IMR-90 (cell line): ENCODE data around the gene TANK. TPM values are rescaled to one million over a fixed set of nuclear protein-coding genes. Genes with fewer than 3 reads are reported as not detected.

Experiments used
- ATAC-seq: fragments of 200-7000 bp; cut with Tn5 transposase; 2 replicates; pipeline ENCODE4 v1.9.1; 2020; ENCODE audit warnings: low read depth, mild to moderate bottlenecking, moderate library complexity
- BruUV-seq: library from RNA; stranded (reverse); fragments of 400-500 nt; replicated peaks from 2 replicates; lab custom pipeline; 2021; lab: Mats Ljungman, UMichigan
- CTCF ChIA-PET: fragments of 300-600 bp; formaldehyde crosslinking; extraction: SDS; loops from one replicate; lab custom pipeline; 2021; ENCODE audit warnings: antibody characterized with exemption; lab: Yijun Ruan, JAX
- POLR2A ChIA-PET: fragments of 300-600 bp; sonication (Branson Sonifier 250); formaldehyde crosslinking; loops from one replicate; lab custom pipeline; 2022; ENCODE audit warnings: antibody characterized with exemption; ENCODE audit not compliant: unreplicated experiment; lab: Charles Lee
- DNase-seq: peaks from one replicate; pipeline ENCODE4 v3.0.0; 2013
- H2AFZ ChIP-seq: replicated peaks from 2 replicates; pipeline ENCODE3; 2013; ENCODE audit warnings: low read length, mild to moderate bottlenecking; ENCODE audit not compliant: poor library complexity
- H2AK5ac ChIP-seq: 2 replicates; pipeline ENCODE4 v1.6.1; 2013; ENCODE audit warnings: low read depth, low read length, inconsistent platforms
- H2AK9ac ChIP-seq: replicated peaks from 2 replicates; pipeline ENCODE3; 2013; ENCODE audit warnings: mild to moderate bottlenecking, low read depth, low read length, moderate library complexity; ENCODE audit not compliant: poor library complexity
- H2BK120ac ChIP-seq: 2 replicates; pipeline ENCODE4 v1.6.1; 2013; ENCODE audit warnings: low read depth, low read length, inconsistent platforms
- H2BK15ac ChIP-seq: 3 replicates; pipeline ENCODE4 v1.6.1; 2013; ENCODE audit warnings: low read depth, low read length, inconsistent platforms
- H2BK20ac ChIP-seq: 2 replicates; pipeline ENCODE4 v1.6.1; 2013; ENCODE audit warnings: low read depth, mild to moderate bottlenecking, inconsistent platforms, low read length, moderate library complexity
- H2BK5ac ChIP-seq: 2 replicates; pipeline ENCODE4 v1.6.1; 2013; ENCODE audit warnings: mild to moderate bottlenecking, low read depth, low read length, inconsistent platforms; ENCODE audit not compliant: poor library complexity, severe bottlenecking
- H3K14ac ChIP-seq: replicated peaks from 2 replicates; pipeline ENCODE4 v1.6.1; 2013; ENCODE audit warnings: low read depth, low read length, inconsistent platforms
- H3K18ac ChIP-seq: 2 replicates; pipeline ENCODE4 v1.6.1; 2013; ENCODE audit warnings: low read depth, low read length, control low read depth
- H3K23ac ChIP-seq: 2 replicates; pipeline ENCODE4 v1.6.1; 2013; ENCODE audit warnings: low read depth, low read length, inconsistent platforms
- H3K27ac ChIP-seq: 2 replicates; pipeline ENCODE4 v1.5.1; 2013; ENCODE audit warnings: mild to moderate bottlenecking, control low read depth, low read length; ENCODE audit not compliant: insufficient read depth
- H3K27me3 ChIP-seq: 2 replicates; pipeline ENCODE4 v1.6.1; 2013; ENCODE audit warnings: low read length; ENCODE audit not compliant: control insufficient read depth, insufficient read depth
- H3K36me3 ChIP-seq: 2 replicates; pipeline ENCODE4 v1.6.1; 2013; ENCODE audit warnings: low read length, mixed read lengths; ENCODE audit not compliant: control insufficient read depth, insufficient read depth
- H3K4ac ChIP-seq: 2 replicates; pipeline ENCODE4 v1.6.1; 2013; ENCODE audit warnings: low read depth, low read length, inconsistent platforms
- H3K4me1 ChIP-seq: 2 replicates; pipeline ENCODE4 v1.6.1; 2013; ENCODE audit warnings: low read length, mixed read lengths; ENCODE audit not compliant: control insufficient read depth, insufficient read depth
- H3K4me2 ChIP-seq: 2 replicates; pipeline ENCODE4 v1.6.1; 2013; ENCODE audit warnings: low read depth, mild to moderate bottlenecking, control low read depth, low read length, moderate library complexity
- H3K4me3 ChIP-seq: 2 replicates; pipeline ENCODE4 v1.5.1; 2013; ENCODE audit warnings: low read depth, mild to moderate bottlenecking, control low read depth, low read length, moderate library complexity; ENCODE audit not compliant: insufficient read depth
- H3K56ac ChIP-seq: 2 replicates; pipeline ENCODE4 v1.6.1; 2013; ENCODE audit warnings: low read length, inconsistent platforms; ENCODE audit not compliant: insufficient read depth; ENCODE audit errors: extremely low read depth
- H3K79me1 ChIP-seq, 2 experiments: 2 replicates each; pipeline ENCODE4 v1.6.1; 2013; ENCODE audit warnings: low read length in 2 of 2, inconsistent platforms in 1 of 2, low read depth in 1 of 2
- H3K9ac ChIP-seq: 2 replicates; pipeline ENCODE4 v1.6.1; 2013; ENCODE audit warnings: low read depth, low read length, control low read depth
- H3K9me1 ChIP-seq: 2 replicates; pipeline ENCODE4 v1.6.1; 2013; ENCODE audit warnings: low read length, inconsistent platforms; ENCODE audit not compliant: insufficient read depth
- H3K9me3 ChIP-seq: 2 replicates; pipeline ENCODE4 v1.6.1; 2013; ENCODE audit warnings: low read length; ENCODE audit not compliant: control insufficient read depth, insufficient read depth
- H4K20me1 ChIP-seq: 2 replicates; pipeline ENCODE4 v1.6.1; 2013; ENCODE audit warnings: low read length, inconsistent platforms; ENCODE audit not compliant: insufficient read depth
- H4K5ac ChIP-seq: 2 replicates; pipeline ENCODE4 v1.6.1; 2013; ENCODE audit warnings: mild to moderate bottlenecking, low read depth, low read length, control low read depth
- H4K8ac ChIP-seq, 2 experiments: 2 replicates each; pipeline ENCODE4 v1.6.1; 2013; ENCODE audit warnings: low read depth in 2 of 2, low read length in 2 of 2, control low read depth in 1 of 2, inconsistent platforms in 1 of 2
- H4K91ac ChIP-seq: 2 replicates; pipeline ENCODE4 v1.6.1; 2013; ENCODE audit warnings: low read depth, low read length, inconsistent platforms; ENCODE audit not compliant: insufficient read depth
- BHLHE40 ChIP-seq: fragments of 150-350 bp; IDR thresholded peaks from 2 replicates; pipeline ENCODE4 v1.6.1; 2016; ENCODE audit warnings: mild to moderate bottlenecking, low read depth, low read length
- CEBPB ChIP-seq: IDR thresholded peaks from 2 replicates; pipeline ENCODE4 v1.6.1; 2012; ENCODE audit warnings: low read depth, low read length, improper control_type of control experiment
- CHD1 ChIP-seq: IDR thresholded peaks from 2 replicates; pipeline ENCODE4 v1.6.1; 2012; ENCODE audit warnings: low read depth, low read length, improper control_type of control experiment
- CTCF ChIP-seq: conservative IDR thresholded peaks from 2 replicates; pipeline ENCODE4 v1.5.1; 2012; ENCODE audit warnings: mild to moderate bottlenecking, low read depth, low read length, improper control_type of control experiment
- FOS ChIP-seq: fragments of 150-350 bp; IDR thresholded peaks from 2 replicates; pipeline ENCODE4 v1.6.1; 2016; ENCODE audit warnings: low read depth, low read length
- MAFK ChIP-seq: IDR thresholded peaks from 2 replicates; pipeline ENCODE4 v1.6.1; 2012; ENCODE audit warnings: low read depth, low read length, improper control_type of control experiment
- NFE2L2 ChIP-seq: fragments of 150-350 bp; IDR thresholded peaks from 2 replicates; pipeline ENCODE4 v1.6.1; 2016; ENCODE audit warnings: low read depth, mild to moderate bottlenecking, low read length
- RAD21 ChIP-seq: IDR thresholded peaks from 2 replicates; pipeline ENCODE4 v1.6.1; 2012; ENCODE audit warnings: low read length, improper control_type of control experiment
- RFX5 ChIP-seq: IDR thresholded peaks from 2 replicates; pipeline ENCODE4 v1.8.0; 2012; ENCODE audit warnings: low read depth, mild to moderate bottlenecking, low read length, moderate library complexity
- SMC3 ChIP-seq: fragments of 150-350 bp; IDR thresholded peaks from 2 replicates; pipeline ENCODE4 v1.6.1; 2016; ENCODE audit warnings: low read depth, mild to moderate bottlenecking, antibody characterized with exemption, low read length, moderate library complexity
- WGBS, 2 experiments: methylation state at CpG; one replicate each; pipeline versions ENCODE4 v1.1.5 to v1.1.7; 2013; ENCODE audit warnings: missing lambda C conversion rate in 2 of 2; ENCODE audit not compliant: insufficient read length in 1 of 2; ENCODE audit errors: extremely low coverage in 2 of 2; 5-methylcytosine and 5-hydroxymethylcytosine counted together
- dilution Hi-C: fragments of 300-500 bp; cut with HindIII; formaldehyde crosslinking; loops from one replicate; pipeline ENCODE4 v1.14.3; 2018; ENCODE audit warnings: low sequenced_read_pairs; ENCODE audit not compliant: unreplicated experiment
- in situ Hi-C: fragments of 300-500 bp; cut with MboI; formaldehyde crosslinking; loops from 3 replicates; pipeline ENCODE4 v1.14.3; 2019; ENCODE audit warnings: low sequenced_read_pairs, inconsistent platforms, mixed read lengths
- intact Hi-C: fragments of 100-400 bp; cut with micrococcal nuclease; formaldehyde crosslinking; loops from 2 replicates; pipeline ENCODE4 v1.10.0; 2022
- polyA plus RNA-seq, 3 experiments: library from polyadenylated mRNA; depleted of rRNA; stranded (reverse); fragments of >200 nt; gene quantifications; 2 replicates each; pipeline ENCODE4 v1.2.3, GENCODE V29; 2012; ENCODE audit warnings: low replicate concordance in 1 of 3
- total RNA-seq: library from RNA; depleted of rRNA; stranded (reverse); fragments of >200 nt; gene quantifications from 2 replicates; pipeline ENCODE4 v1.2.3, GENCODE V29; 2012

Gene TANK
- total and polyA plus RNA-seq, 2 of the 4 experiments (the other 2 are of a cell fraction) = 25.4 to 41.9 TPM

- TF ChIP-seq RAD21 (no peak), CEBPB (no peak), SMC3 (no peak), CHD1 (no peak), RFX5 (no peak), CTCF (no peak), BHLHE40 (peak; percentile 93), FOS (peak; percentile 51), MAFK (no peak), NFE2L2 (no peak)
- H3K18ac ChIP-seq = no peak overlapping the region
- H3K23ac ChIP-seq = no peak overlapping the region
- no peak overlapping the region for H3K4me3 ChIP-seq
- no peak overlapping the region for H3K9ac ChIP-seq
- peak; percentile 85 for ATAC-seq
- H3K4me2 ChIP-seq = peak overlapping the region; percentile 17; the same call in 1 of the 2 replicates
- no peak overlapping the region for H3K4ac ChIP-seq
- H3K27ac ChIP-seq = no peak overlapping the region
- no peak overlapping the region for H2BK15ac ChIP-seq
- H2AK9ac ChIP-seq = no peak overlapping the region
- no peak overlapping the region for H4K5ac ChIP-seq
- peaks cover 0 to 12% of the 10 kb centered on the region in 2 experiments; a peak in 2 of 4 replicates for H3K79me1 ChIP-seq
- H2BK20ac ChIP-seq = no peak overlapping the region
- H3K56ac ChIP-seq = no peak overlapping the region
- H2AFZ ChIP-seq = no peak overlapping the region
- no CpG with 5 or more reads among the region's 4 CpGs for WGBS, 2 experiments
- H4K8ac ChIP-seq = no peak overlapping the region
- H3K9me1 ChIP-seq = no peaks in the 10 kb centered on the region
- no peaks in the 10 kb centered on the region for H3K27me3 ChIP-seq
- ChIA-PET CTCF (no interaction called here), POLR2A (no interaction called here)
- no TSS peak for BruUV-seq
- in situ Hi-C loops (no loop called here), intact Hi-C loops (no loop called here), dilution Hi-C loops (no loop called here)
- peaks cover 2% of the 10 kb centered on the region for H3K9me3 ChIP-seq
- DNase-seq = peak; percentile 92
- no peak overlapping the region for H3K14ac ChIP-seq
- H2AK5ac ChIP-seq = no peak overlapping the region
- H4K20me1 ChIP-seq = peaks cover 4% of the 10 kb centered on the region
- H2BK5ac ChIP-seq = no peak overlapping the region
- H2BK120ac ChIP-seq = no peak overlapping the region
- H3K36me3 ChIP-seq = peaks cover 7% of the 10 kb centered on the region
- H3K4me1 ChIP-seq = 0 out of 2 replicates have a peak, but pooled peaks cover 2% of the 10 kb centered on the region
- H4K91ac ChIP-seq = no peak overlapping the region
Observed at GRCh38 chr2:161208527-161209139, 48.4 kb downstream of the TANK start.
